Lower leg skin (tissue), 3 donors: ENCODE results near the gene ZNF385B.

Experiments
- POLR2A ChIP-seq, 2 donors: fragments of 450-650 bp; IDR thresholded peaks; one replicate each; pipeline ENCODE4 v1.6.1; 2016 to 2017; ENCODE audit warnings: antibody characterized with exemption in 2 of 2, mild to moderate bottlenecking in 1 of 2, moderate library complexity in 1 of 2
- TF ChIP-seq, protein P1 (sequence below), 3 donors: fragments of 450-650 bp; IDR thresholded peaks; one replicate each; pipeline ENCODE4 v1.5.1; 2016; ENCODE audit warnings: antibody characterized with exemption in 3 of 3, mild to moderate bottlenecking in 3 of 3, moderate library complexity in 2 of 3

- TF ChIP-seq, protein P1, sequence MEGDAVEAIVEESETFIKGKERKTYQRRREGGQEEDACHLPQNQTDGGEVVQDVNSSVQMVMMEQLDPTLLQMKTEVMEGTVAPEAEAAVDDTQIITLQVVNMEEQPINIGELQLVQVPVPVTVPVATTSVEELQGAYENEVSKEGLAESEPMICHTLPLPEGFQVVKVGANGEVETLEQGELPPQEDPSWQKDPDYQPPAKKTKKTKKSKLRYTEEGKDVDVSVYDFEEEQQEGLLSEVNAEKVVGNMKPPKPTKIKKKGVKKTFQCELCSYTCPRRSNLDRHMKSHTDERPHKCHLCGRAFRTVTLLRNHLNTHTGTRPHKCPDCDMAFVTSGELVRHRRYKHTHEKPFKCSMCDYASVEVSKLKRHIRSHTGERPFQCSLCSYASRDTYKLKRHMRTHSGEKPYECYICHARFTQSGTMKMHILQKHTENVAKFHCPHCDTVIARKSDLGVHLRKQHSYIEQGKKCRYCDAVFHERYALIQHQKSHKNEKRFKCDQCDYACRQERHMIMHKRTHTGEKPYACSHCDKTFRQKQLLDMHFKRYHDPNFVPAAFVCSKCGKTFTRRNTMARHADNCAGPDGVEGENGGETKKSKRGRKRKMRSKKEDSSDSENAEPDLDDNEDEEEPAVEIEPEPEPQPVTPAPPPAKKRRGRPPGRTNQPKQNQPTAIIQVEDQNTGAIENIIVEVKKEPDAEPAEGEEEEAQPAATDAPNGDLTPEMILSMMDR (IDR thresholded peaks at IDR 0.05): no peak
- no peak for TF ChIP-seq POLR2A (IDR thresholded peaks at IDR 0.05)
These were observed 971 bp downstream of the ZNF385B start for GRCh38 chr2:179860255-179861026.
